GM23338 (cell line): ENCODE data around the gene RIMS4. TPM values are rescaled to one million over a fixed set of nuclear protein-coding genes. Genes with fewer than 3 reads are reported as not detected.

Experiments
- ATAC-seq: fragments of 200-7000 bp; cut with Tn5 transposase; 3 replicates; pipeline ENCODE4 v1.9.1; 2020
- DNase-seq: peaks from one replicate; pipeline ENCODE4 v3.0.0-alpha.2; 2015; ENCODE audit warnings: low spot score
- H2AFZ ChIP-seq: fragments of 200-600 bp; sonication (generic); 2 replicates; pipeline ENCODE4 v1.8.0; 2016; ENCODE audit warnings: antibody characterized with exemption, mild to moderate bottlenecking, moderate library complexity
- H3F3A ChIP-seq: fragments of 200-600 bp; sonication (generic); replicated peaks from 2 replicates; pipeline ENCODE4 v1.8.0; 2017; ENCODE audit warnings: antibody characterized with exemption, mixed run types, low read depth
- H3K27ac ChIP-seq: fragments of 200-600 bp; sonication (generic); 2 replicates; pipeline ENCODE4 v1.6.1; 2016; ENCODE audit warnings: low read depth
- H3K27me3 ChIP-seq: fragments of 200-600 bp; sonication (generic); 2 replicates; pipeline ENCODE4 v1.8.0; 2016; ENCODE audit warnings: mild to moderate bottlenecking, mixed run types, moderate library complexity; ENCODE audit not compliant: insufficient read depth
- H3K36me3 ChIP-seq: fragments of 200-600 bp; sonication (generic); 2 replicates; pipeline ENCODE4 v1.8.0; 2016; ENCODE audit warnings: mild to moderate bottlenecking; ENCODE audit not compliant: insufficient read depth
- H3K4me1 ChIP-seq: fragments of 200-600 bp; sonication (generic); 2 replicates; pipeline ENCODE4 v1.8.0; 2016; ENCODE audit warnings: mild to moderate bottlenecking, moderate library complexity; ENCODE audit not compliant: insufficient read depth
- H3K4me2 ChIP-seq: fragments of 200-600 bp; sonication (generic); 2 replicates; pipeline ENCODE4 v1.7.1; 2017; ENCODE audit warnings: mixed run types
- H3K4me3 ChIP-seq: fragments of 200-600 bp; sonication (generic); 2 replicates; pipeline ENCODE4 v1.6.1; 2016; ENCODE audit warnings: mixed run types
- H3K79me2 ChIP-seq: fragments of 200-600 bp; sonication (generic); replicated peaks from 2 replicates; pipeline ENCODE4 v1.8.0; 2017; ENCODE audit warnings: mild to moderate bottlenecking; ENCODE audit not compliant: insufficient read depth
- H3K9me2 ChIP-seq: fragments of 200-600 bp; sonication (generic); 2 replicates; pipeline ENCODE4 v1.8.0; 2017; ENCODE audit not compliant: insufficient read depth
- H4K20me1 ChIP-seq: fragments of 200-600 bp; sonication (generic); replicated peaks from 2 replicates; pipeline ENCODE4 v1.8.0; 2017; ENCODE audit warnings: mild to moderate bottlenecking; ENCODE audit not compliant: insufficient read depth
- H3K27ac Mint-ChIP-seq: 2 replicates; pipeline ENCODE4 v1.8.0; 2020; ENCODE audit warnings: inconsistent platforms, mild to moderate bottlenecking, moderate library complexity, mixed read lengths
- H3K27me3 Mint-ChIP-seq: 3 replicates; pipeline ENCODE4 v1.8.0; 2022; ENCODE audit warnings: low read depth, mild to moderate bottlenecking, moderate library complexity, mixed read lengths, inconsistent platforms; ENCODE audit not compliant: insufficient read depth, poor library complexity
- H3K36me3 Mint-ChIP-seq: 3 replicates; pipeline ENCODE4 v1.8.0; 2021; ENCODE audit warnings: low read depth, mild to moderate bottlenecking, inconsistent platforms, moderate library complexity, mixed read lengths
- H3K4me1 Mint-ChIP-seq: 3 replicates; pipeline ENCODE4 v1.8.0; 2020; ENCODE audit warnings: mild to moderate bottlenecking, inconsistent platforms, mixed read lengths
- H3K4me3 Mint-ChIP-seq: 3 replicates; pipeline ENCODE4 v1.8.0; 2021; ENCODE audit warnings: moderate library complexity, mild to moderate bottlenecking, inconsistent platforms, mixed read lengths
- H3K9me3 Mint-ChIP-seq: 3 replicates; pipeline ENCODE4 v1.8.0; 2020; ENCODE audit warnings: moderate library complexity, mild to moderate bottlenecking, inconsistent platforms, mixed read lengths
- EZH2phosphoT487 ChIP-seq: fragments of 200-600 bp; sonication (generic); IDR thresholded peaks from one replicate; pipeline ENCODE4 v1.8.1; 2018; ENCODE audit warnings: antibody characterized with exemption; ENCODE audit not compliant: unreplicated experiment
- JUNB ChIP-seq: IDR thresholded peaks from one replicate; pipeline ENCODE4 v1.6.1; 2016; ENCODE audit warnings: antibody characterized with exemption; ENCODE audit not compliant: unreplicated experiment
- POLR2AphosphoS5 ChIP-seq: IDR thresholded peaks from 2 replicates; pipeline ENCODE4 v1.6.1; 2016; ENCODE audit warnings: antibody characterized with exemption, low read depth
- STAT1 ChIP-seq: IDR thresholded peaks from one replicate; pipeline ENCODE4 v1.6.1; 2016; ENCODE audit warnings: antibody characterized with exemption; ENCODE audit not compliant: unreplicated experiment
- ZNF331 ChIP-seq: fragments of 250-450 bp; sonication (Bioruptor Pico); IDR thresholded peaks from 2 replicates; pipeline ENCODE4 v1.5.0; 2020; ENCODE audit warnings: low read depth, mild to moderate bottlenecking, moderate library complexity
- polyA plus RNA-seq: library from polyadenylated mRNA; unstranded; fragments of >200 nt; fragmentation: Nextera tagmentation; extraction: Ambion mirVana; gene quantifications from 2 replicates; pipeline ENCODE4 v1.2.1, GENCODE V29; 2016
- total RNA-seq: library from RNA; depleted of rRNA; stranded (reverse); fragments of >200 nt; shearing (Covaris generic); gene quantifications from 2 replicates; pipeline ENCODE4 v1.2.3, GENCODE V29; 2014
- TF ChIP-seq, protein P1 (sequence below): IDR thresholded peaks from 2 replicates; pipeline ENCODE4 v1.6.1; 2016; ENCODE audit warnings: antibody characterized with exemption
- TF ChIP-seq, protein P2 (sequence below): fragments of 250-450 bp; sonication (Bioruptor Pico); IDR thresholded peaks from 2 replicates; pipeline ENCODE4 v1.5.0; 2020; ENCODE audit warnings: mild to moderate bottlenecking, moderate library complexity
- TF ChIP-seq, protein P3 (sequence below), 2 experiments: fragments of 200-600 bp in 1 of 2; sonication (generic) in 1 of 2; conservative IDR thresholded peaks; 2 replicates each; pipeline versions ENCODE4 v1.5.1 to v1.6.1; 2016 to 2017; ENCODE audit warnings: antibody characterized with exemption in 2 of 2, low read depth in 2 of 2, mild to moderate bottlenecking in 2 of 2, moderate library complexity in 1 of 2

Gene RIMS4
- total and polyA plus RNA-seq, 2 experiments from 2014 or later, result 3.5 to 39.7 TPM

DNA sequence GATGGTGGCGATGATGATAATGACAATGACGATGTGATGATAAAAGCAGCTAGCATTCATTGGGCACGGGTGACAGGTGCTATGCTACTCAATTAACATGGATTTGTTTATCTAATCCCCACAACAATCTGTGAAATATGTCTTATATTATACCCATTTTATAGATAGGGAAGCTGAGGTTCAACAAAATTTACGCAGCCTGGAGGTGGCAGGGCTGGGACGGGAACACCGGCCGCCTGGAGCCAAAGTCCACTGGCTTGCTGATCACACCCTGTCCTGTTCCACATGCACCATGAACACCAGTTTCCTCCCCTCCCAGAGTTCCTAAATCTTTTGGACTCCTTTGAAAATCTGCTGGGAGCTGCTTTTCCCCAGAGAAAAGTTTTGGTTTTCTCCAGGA lies 23.0 kb downstream of the RIMS4 start (continued):
- TF ChIP-seq, protein P1, sequence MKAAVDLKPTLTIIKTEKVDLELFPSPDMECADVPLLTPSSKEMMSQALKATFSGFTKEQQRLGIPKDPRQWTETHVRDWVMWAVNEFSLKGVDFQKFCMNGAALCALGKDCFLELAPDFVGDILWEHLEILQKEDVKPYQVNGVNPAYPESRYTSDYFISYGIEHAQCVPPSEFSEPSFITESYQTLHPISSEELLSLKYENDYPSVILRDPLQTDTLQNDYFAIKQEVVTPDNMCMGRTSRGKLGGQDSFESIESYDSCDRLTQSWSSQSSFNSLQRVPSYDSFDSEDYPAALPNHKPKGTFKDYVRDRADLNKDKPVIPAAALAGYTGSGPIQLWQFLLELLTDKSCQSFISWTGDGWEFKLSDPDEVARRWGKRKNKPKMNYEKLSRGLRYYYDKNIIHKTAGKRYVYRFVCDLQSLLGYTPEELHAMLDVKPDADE, result no peak
- TF ChIP-seq EZH2phosphoT487 (no peak), POLR2AphosphoS5 (no peak), ZNF331 (CRISPR knock-in tag) (no peak), STAT1 (no peak), JUNB (no peak)
- TF ChIP-seq, protein P2, sequence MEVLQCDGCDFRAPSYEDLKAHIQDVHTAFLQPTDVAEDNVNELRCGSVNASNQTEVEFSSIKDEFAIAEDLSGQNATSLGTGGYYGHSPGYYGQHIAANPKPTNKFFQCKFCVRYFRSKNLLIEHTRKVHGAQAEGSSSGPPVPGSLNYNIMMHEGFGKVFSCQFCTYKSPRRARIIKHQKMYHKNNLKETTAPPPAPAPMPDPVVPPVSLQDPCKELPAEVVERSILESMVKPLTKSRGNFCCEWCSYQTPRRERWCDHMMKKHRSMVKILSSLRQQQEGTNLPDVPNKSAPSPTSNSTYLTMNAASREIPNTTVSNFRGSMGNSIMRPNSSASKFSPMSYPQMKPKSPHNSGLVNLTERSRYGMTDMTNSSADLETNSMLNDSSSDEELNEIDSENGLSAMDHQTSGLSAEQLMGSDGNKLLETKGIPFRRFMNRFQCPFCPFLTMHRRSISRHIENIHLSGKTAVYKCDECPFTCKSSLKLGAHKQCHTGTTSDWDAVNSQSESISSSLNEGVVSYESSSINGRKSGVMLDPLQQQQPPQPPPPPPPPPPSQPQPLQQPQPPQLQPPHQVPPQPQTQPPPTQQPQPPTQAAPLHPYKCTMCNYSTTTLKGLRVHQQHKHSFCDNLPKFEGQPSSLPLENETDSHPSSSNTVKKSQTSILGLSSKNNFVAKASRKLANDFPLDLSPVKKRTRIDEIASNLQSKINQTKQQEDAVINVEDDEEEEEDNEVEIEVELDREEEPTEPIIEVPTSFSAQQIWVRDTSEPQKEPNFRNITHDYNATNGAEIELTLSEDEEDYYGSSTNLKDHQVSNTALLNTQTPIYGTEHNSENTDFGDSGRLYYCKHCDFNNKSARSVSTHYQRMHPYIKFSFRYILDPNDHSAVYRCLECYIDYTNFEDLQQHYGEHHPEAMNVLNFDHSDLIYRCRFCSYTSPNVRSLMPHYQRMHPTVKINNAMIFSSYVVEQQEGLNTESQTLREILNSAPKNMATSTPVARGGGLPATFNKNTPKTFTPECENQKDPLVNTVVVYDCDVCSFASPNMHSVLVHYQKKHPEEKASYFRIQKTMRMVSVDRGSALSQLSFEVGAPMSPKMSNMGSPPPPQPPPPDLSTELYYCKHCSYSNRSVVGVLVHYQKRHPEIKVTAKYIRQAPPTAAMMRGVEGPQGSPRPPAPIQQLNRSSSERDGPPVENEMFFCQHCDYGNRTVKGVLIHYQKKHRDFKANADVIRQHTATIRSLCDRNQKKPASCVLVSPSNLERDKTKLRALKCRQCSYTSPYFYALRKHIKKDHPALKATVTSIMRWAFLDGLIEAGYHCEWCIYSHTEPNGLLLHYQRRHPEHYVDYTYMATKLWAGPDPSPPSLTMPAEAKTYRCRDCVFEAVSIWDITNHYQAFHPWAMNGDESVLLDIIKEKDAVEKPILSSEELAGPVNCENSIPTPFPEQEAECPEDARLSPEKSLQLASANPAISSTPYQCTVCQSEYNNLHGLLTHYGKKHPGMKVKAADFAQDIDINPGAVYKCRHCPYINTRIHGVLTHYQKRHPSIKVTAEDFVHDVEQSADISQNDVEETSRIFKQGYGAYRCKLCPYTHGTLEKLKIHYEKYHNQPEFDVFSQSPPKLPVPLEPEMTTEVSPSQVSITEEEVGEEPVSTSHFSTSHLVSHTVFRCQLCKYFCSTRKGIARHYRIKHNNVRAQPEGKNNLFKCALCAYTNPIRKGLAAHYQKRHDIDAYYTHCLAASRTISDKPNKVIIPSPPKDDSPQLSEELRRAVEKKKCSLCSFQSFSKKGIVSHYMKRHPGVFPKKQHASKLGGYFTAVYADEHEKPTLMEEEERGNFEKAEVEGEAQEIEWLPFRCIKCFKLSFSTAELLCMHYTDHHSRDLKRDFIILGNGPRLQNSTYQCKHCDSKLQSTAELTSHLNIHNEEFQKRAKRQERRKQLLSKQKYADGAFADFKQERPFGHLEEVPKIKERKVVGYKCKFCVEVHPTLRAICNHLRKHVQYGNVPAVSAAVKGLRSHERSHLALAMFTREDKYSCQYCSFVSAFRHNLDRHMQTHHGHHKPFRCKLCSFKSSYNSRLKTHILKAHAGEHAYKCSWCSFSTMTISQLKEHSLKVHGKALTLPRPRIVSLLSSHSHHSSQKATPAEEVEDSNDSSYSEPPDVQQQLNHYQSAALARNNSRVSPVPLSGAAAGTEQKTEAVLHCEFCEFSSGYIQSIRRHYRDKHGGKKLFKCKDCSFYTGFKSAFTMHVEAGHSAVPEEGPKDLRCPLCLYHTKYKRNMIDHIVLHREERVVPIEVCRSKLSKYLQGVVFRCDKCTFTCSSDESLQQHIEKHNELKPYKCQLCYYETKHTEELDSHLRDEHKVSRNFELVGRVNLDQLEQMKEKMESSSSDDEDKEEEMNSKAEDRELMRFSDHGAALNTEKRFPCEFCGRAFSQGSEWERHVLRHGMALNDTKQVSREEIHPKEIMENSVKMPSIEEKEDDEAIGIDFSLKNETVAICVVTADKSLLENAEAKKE (CRISPR knock-in tag), result no peak

DNA sequence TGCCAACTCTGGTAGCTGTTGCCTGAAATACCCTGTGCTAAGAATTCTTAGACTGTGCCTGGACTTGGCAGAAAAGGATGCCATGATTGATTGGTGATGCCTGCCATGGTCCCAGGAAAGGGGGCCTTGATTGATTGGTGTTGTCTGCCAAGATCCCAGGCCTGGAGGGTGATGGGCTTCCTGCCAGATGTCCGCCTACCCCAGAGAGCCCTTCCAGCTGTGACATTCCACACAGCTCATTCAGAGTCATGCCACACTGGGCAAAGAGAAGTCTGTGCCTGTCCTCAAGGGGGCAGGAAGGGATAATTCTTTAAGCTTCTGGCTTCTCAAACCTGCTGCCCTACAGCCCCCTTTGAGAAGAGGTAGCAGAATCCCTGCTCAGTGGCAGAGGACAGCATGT lies 24.6 kb downstream of the RIMS4 start:
- DNase-seq, result peak; percentile 83
- ATAC-seq, result peak; percentile 92
- Mint-ChIP-seq H3K4me3 (no peak overlapping the region), H3K36me3 (peaks cover 2% of the 10 kb centered on the region; the same call in 1 of the 3 replicates), H3K9me3 (no peaks in the 10 kb centered on the region), H3K27ac (peak overlapping the region; percentile 45; the same call in 1 of the 2 replicates), H3K4me1 (peaks cover 30% of the 10 kb centered on the region), H3K27me3 (peaks cover 8% of the 10 kb centered on the region)
- no peaks in the 10 kb centered on the region for H3K9me2 ChIP-seq
- H3K36me3 ChIP-seq, result no peaks in the 10 kb centered on the region
- H3F3A ChIP-seq, result 0 out of 2 replicates have a peak, but pooled peaks cover 3% of the 10 kb centered on the region
- H2AFZ ChIP-seq, result no peak overlapping the region
- peak overlapping the region; percentile 60 for H3K4me2 ChIP-seq
- no peaks in the 10 kb centered on the region for H3K27me3 ChIP-seq
- H4K20me1 ChIP-seq, result peaks cover 18% of the 10 kb centered on the region
- H3K4me1 ChIP-seq, result peaks cover 23% of the 10 kb centered on the region
- no peak overlapping the region for H3K27ac ChIP-seq
- H3K4me3 ChIP-seq, result no peak overlapping the region
- peaks cover 3% of the 10 kb centered on the region; the same call in 1 of the 2 replicates for H3K79me2 ChIP-seq
- TF ChIP-seq, protein P3, sequence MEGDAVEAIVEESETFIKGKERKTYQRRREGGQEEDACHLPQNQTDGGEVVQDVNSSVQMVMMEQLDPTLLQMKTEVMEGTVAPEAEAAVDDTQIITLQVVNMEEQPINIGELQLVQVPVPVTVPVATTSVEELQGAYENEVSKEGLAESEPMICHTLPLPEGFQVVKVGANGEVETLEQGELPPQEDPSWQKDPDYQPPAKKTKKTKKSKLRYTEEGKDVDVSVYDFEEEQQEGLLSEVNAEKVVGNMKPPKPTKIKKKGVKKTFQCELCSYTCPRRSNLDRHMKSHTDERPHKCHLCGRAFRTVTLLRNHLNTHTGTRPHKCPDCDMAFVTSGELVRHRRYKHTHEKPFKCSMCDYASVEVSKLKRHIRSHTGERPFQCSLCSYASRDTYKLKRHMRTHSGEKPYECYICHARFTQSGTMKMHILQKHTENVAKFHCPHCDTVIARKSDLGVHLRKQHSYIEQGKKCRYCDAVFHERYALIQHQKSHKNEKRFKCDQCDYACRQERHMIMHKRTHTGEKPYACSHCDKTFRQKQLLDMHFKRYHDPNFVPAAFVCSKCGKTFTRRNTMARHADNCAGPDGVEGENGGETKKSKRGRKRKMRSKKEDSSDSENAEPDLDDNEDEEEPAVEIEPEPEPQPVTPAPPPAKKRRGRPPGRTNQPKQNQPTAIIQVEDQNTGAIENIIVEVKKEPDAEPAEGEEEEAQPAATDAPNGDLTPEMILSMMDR (conservative IDR thresholded peaks at IDR 0.05; ENCODE audit: low read depth in 2 of 2), result peak; percentile 56 to 60
